H1 (cell line): Measurements from ENCODE around the gene ARHGAP42. TPM values are rescaled to one million over a fixed set of nuclear protein-coding genes. Genes with fewer than 3 reads are reported as not detected.
A peak's percentile ranks its signal among the peaks of the same experiment; 100 is the strongest.

Experiments used
- CTCF ChIA-PET: fragments of 300-600 bp; sonication (Branson Sonifier 250); formaldehyde crosslinking; loops from one replicate; lab custom pipeline; 2021; ENCODE audit not compliant: partially characterized antibody; lab: Charles Lee
- POLR2A ChIA-PET: fragments of 300-600 bp; sonication (Branson Sonifier 250); formaldehyde crosslinking; loops from one replicate; lab custom pipeline; 2021; ENCODE audit warnings: inconsistent platforms; ENCODE audit not compliant: partially characterized antibody; lab: Charles Lee
- DNase-seq, 2 experiments: peaks; one replicate each; pipeline versions ENCODE4 v3.0.0 to v3.0.0-alpha.2; 2010 to 2022; ENCODE audit warnings: low spot score in 2 of 2, low read depth in 1 of 2, mixed read lengths in 1 of 2
- FAIRE-seq: peaks from 2 replicates; lab custom pipeline; 2011; peaks lifted over from hg19 to GRCh38; lab: Jason Lieb, UNC
- H2AFZ ChIP-seq: 2 replicates; pipeline ENCODE4 v1.8.1; 2012; ENCODE audit warnings: low read length, inconsistent platforms
- H2AK5ac ChIP-seq: 2 replicates; pipeline ENCODE4 v1.6.1; 2013; ENCODE audit warnings: low read depth, low read length
- H2BK120ac ChIP-seq: replicated peaks from 2 replicates; pipeline ENCODE3; 2013; ENCODE audit warnings: low read depth, low read length, inconsistent platforms
- H2BK12ac ChIP-seq: 2 replicates; pipeline ENCODE4 v1.6.1; 2013; ENCODE audit warnings: low read depth, low read length
- H2BK15ac ChIP-seq: 2 replicates; pipeline ENCODE4 v1.6.1; 2013; ENCODE audit warnings: low read length
- H2BK20ac ChIP-seq: 2 replicates; pipeline ENCODE4 v1.6.1; 2013; ENCODE audit warnings: low read length
- H2BK5ac ChIP-seq: 2 replicates; pipeline ENCODE4 v1.6.1; 2013; ENCODE audit warnings: low read depth, low read length
- H3K14ac ChIP-seq: 2 replicates; pipeline ENCODE4 v1.6.1; 2013; ENCODE audit warnings: inconsistent platforms; ENCODE audit not compliant: insufficient read length
- H3K18ac ChIP-seq: 2 replicates; pipeline ENCODE4 v1.6.1; 2013; ENCODE audit warnings: low read length; ENCODE audit errors: extremely low read depth
- H3K23ac ChIP-seq: 2 replicates; pipeline ENCODE4 v1.6.1; 2013; ENCODE audit warnings: inconsistent platforms; ENCODE audit not compliant: insufficient read length
- H3K23me2 ChIP-seq: 2 replicates; pipeline ENCODE4 v1.6.1; 2013; ENCODE audit warnings: low read depth, low read length
- H3K27ac ChIP-seq: 2 replicates; pipeline ENCODE4 v1.6.1; 2011; ENCODE audit warnings: low read depth, low read length, inconsistent platforms
- H3K27me3 ChIP-seq, 4 experiments: replicated peaks in 1 of 4; 1 replicate in 1 of 4; 2 replicates in 3 of 4; pipeline versions ENCODE4 v1.6.1 to v1.8.1; 2011 to 2013; ENCODE audit warnings: low read length in 3 of 4, mild to moderate bottlenecking in 3 of 4, inconsistent platforms in 2 of 4, mixed read lengths in 2 of 4, moderate library complexity in 1 of 4; ENCODE audit not compliant: control insufficient read depth in 3 of 4, insufficient read depth in 3 of 4; ENCODE audit errors: extremely low read depth in 1 of 4
- H3K36me3 ChIP-seq, 4 experiments: 2 replicates each; pipeline versions ENCODE4 v1.6.1 to v1.8.1; 2011 to 2013; ENCODE audit warnings: mild to moderate bottlenecking in 4 of 4, low read length in 3 of 4, moderate library complexity in 2 of 4, control low read depth in 1 of 4, inconsistent platforms in 1 of 4; ENCODE audit not compliant: insufficient read depth in 4 of 4, control insufficient read depth in 2 of 4
- H3K4ac ChIP-seq: replicated peaks from 2 replicates; pipeline ENCODE3; 2013; ENCODE audit warnings: low read length, low read depth, mixed read lengths, inconsistent platforms; ENCODE audit not compliant: insufficient read length
- H3K4me1 ChIP-seq, 4 experiments: replicated peaks in 1 of 4; 1 replicate in 1 of 4; 2 replicates in 3 of 4; pipeline versions ENCODE4 v1.6.1 to v1.8.1; 2011 to 2013; ENCODE audit warnings: low read length in 3 of 4, inconsistent platforms in 2 of 4, mixed read lengths in 1 of 4; ENCODE audit not compliant: insufficient read depth in 4 of 4, control insufficient read depth in 3 of 4
- H3K4me2 ChIP-seq, 2 experiments: 2 replicates each; pipeline versions ENCODE4 v1.6.1 to v1.8.1; 2011 to 2013; ENCODE audit warnings: low read depth in 2 of 2, low read length in 2 of 2, control low read depth in 1 of 2, inconsistent platforms in 1 of 2, mild to moderate bottlenecking in 1 of 2; ENCODE audit not compliant: insufficient read depth in 1 of 2
- H3K4me3 ChIP-seq, 4 experiments: fragments of 200-600, 300-600 bp in 1 of 4; sonication (generic), shearing (Covaris generic), sonication (Bioruptor Twin) in 1 of 4; 2 replicates each; pipeline versions ENCODE4 v1.5.1 to v1.8.1; 2011 to 2016; ENCODE audit warnings: low read length in 4 of 4, low read depth in 3 of 4, control low read depth in 2 of 4, inconsistent platforms in 2 of 4, mild to moderate bottlenecking in 2 of 4, mixed read lengths in 1 of 4, moderate library complexity in 1 of 4; ENCODE audit not compliant: insufficient read depth in 2 of 4; ENCODE audit errors: extremely low read depth in 1 of 4
- H3K56ac ChIP-seq: replicated peaks from 2 replicates; pipeline ENCODE3; 2013; ENCODE audit warnings: low read depth, mild to moderate bottlenecking, mixed read lengths, low read length, inconsistent platforms; ENCODE audit not compliant: insufficient read length
- H3K79me1 ChIP-seq: 2 replicates; pipeline ENCODE4 v1.6.1; 2013; ENCODE audit warnings: low read depth, low read length, control low read depth
- H3K79me2 ChIP-seq, 2 experiments: 2 replicates each; pipeline versions ENCODE4 v1.6.1 to v1.8.1; 2012 to 2013; ENCODE audit warnings: low read length in 2 of 2, mild to moderate bottlenecking in 2 of 2, inconsistent platforms in 1 of 2; ENCODE audit not compliant: insufficient read depth in 2 of 2, control insufficient read depth in 1 of 2
- H3K9ac ChIP-seq, 4 experiments: replicated peaks in 1 of 4; 1 replicate in 1 of 4; 2 replicates in 3 of 4; pipeline versions ENCODE4 v1.6.1 to v1.8.1; 2011 to 2013; ENCODE audit warnings: low read depth in 3 of 4, low read length in 3 of 4, control low read depth in 2 of 4, mild to moderate bottlenecking in 2 of 4, moderate library complexity in 2 of 4, inconsistent platforms in 1 of 4; ENCODE audit errors: extremely low read depth in 1 of 4
- H3K9me3 ChIP-seq, 2 experiments: 2 replicates each; pipeline versions ENCODE4 v1.6.1 to v1.8.1; 2012 to 2013; ENCODE audit warnings: mild to moderate bottlenecking in 2 of 2, moderate library complexity in 2 of 2, control low read depth in 1 of 2, inconsistent platforms in 1 of 2, low read depth in 1 of 2, low read length in 1 of 2, mixed read lengths in 1 of 2; ENCODE audit not compliant: insufficient read depth in 2 of 2
- H4K20me1 ChIP-seq, 2 experiments: replicated peaks in 1 of 2; 2 replicates each; pipeline versions ENCODE3 to v1.8.1; 2011 to 2013; ENCODE audit warnings: inconsistent platforms in 2 of 2, low read length in 2 of 2, mild to moderate bottlenecking in 1 of 2; ENCODE audit not compliant: insufficient read depth in 2 of 2, control insufficient read depth in 1 of 2
- H4K5ac ChIP-seq: 2 replicates; pipeline ENCODE4 v1.6.1; 2013; ENCODE audit warnings: low read length, low read depth, mixed read lengths, inconsistent platforms; ENCODE audit not compliant: insufficient read length
- H4K8ac ChIP-seq: 2 replicates; pipeline ENCODE4 v1.8.0; 2013; ENCODE audit warnings: mild to moderate bottlenecking, moderate library complexity, low read length, inconsistent platforms; ENCODE audit not compliant: insufficient read depth; ENCODE audit errors: extremely low read depth
- H4K91ac ChIP-seq: replicated peaks from 2 replicates; pipeline ENCODE3; 2013; ENCODE audit warnings: low read length, mixed read lengths, inconsistent platforms; ENCODE audit not compliant: insufficient read length
- GABPA ChIP-seq: IDR thresholded peaks from 2 replicates; pipeline ENCODE4 v1.6.1; 2011; ENCODE audit warnings: mild to moderate bottlenecking, low read length, moderate library complexity, borderline replicate concordance; ENCODE audit not compliant: insufficient read depth
- MAFK ChIP-seq: IDR thresholded peaks from 2 replicates; pipeline ENCODE4 v1.6.1; 2012; ENCODE audit warnings: low read depth, mild to moderate bottlenecking, improper control_type of control experiment, low read length
- POLR2A ChIP-seq, 2 experiments: IDR thresholded peaks; 1 replicate in 1 of 2; 2 replicates in 1 of 2; pipeline ENCODE4 v1.6.1; 2011; ENCODE audit warnings: low read depth in 2 of 2, low read length in 2 of 2, mild to moderate bottlenecking in 2 of 2; ENCODE audit errors: control extremely low read depth in 1 of 2
- POU5F1 ChIP-seq: IDR thresholded peaks from 2 replicates; pipeline ENCODE4 v1.6.1; 2011; ENCODE audit warnings: low read depth, mild to moderate bottlenecking, low read length, moderate library complexity
- RAD21 ChIP-seq, 2 experiments: IDR thresholded peaks in 1 of 2; conservative IDR thresholded peaks in 1 of 2; 2 replicates each; pipeline ENCODE4 v1.6.1; 2011; ENCODE audit warnings: low read depth in 2 of 2, low read length in 2 of 2, improper control_type of control experiment in 1 of 2, inconsistent platforms in 1 of 2, mild to moderate bottlenecking in 1 of 2, moderate library complexity in 1 of 2
- SIN3A ChIP-seq, 2 experiments: IDR thresholded peaks in 1 of 2; conservative IDR thresholded peaks in 1 of 2; 2 replicates each; pipeline ENCODE4 v1.6.1; 2011 to 2012; ENCODE audit warnings: low read length in 2 of 2, improper control_type of control experiment in 1 of 2, low read depth in 1 of 2, mild to moderate bottlenecking in 1 of 2
- SIRT6 ChIP-seq: IDR thresholded peaks from one replicate; pipeline ENCODE4 v1.7.1; 2012; ENCODE audit warnings: low read length, inconsistent platforms
- SIX5 ChIP-seq: IDR thresholded peaks from 2 replicates; pipeline ENCODE4 v1.6.1; 2011; ENCODE audit warnings: mild to moderate bottlenecking, low read depth, low read length
- SRF ChIP-seq: IDR thresholded peaks from 2 replicates; pipeline ENCODE4 v1.6.1; 2011; ENCODE audit warnings: mild to moderate bottlenecking, low read depth, low read length, moderate library complexity
- TAF1 ChIP-seq: IDR thresholded peaks from 2 replicates; pipeline ENCODE4 v1.6.1; 2011; ENCODE audit warnings: mild to moderate bottlenecking, low read depth, low read length
- ZNF274 ChIP-seq: IDR thresholded peaks from 2 replicates; pipeline ENCODE4 v1.7.0; 2012; ENCODE audit warnings: low read length, borderline replicate concordance; ENCODE audit errors: extremely low read depth
- WGBS, 2 experiments: shearing (Covaris generic) in 1 of 2; methylation state at CpG; one replicate each; pipeline versions ENCODE4 v1.1.6 to v1.1.7; 2013 to 2015; ENCODE audit warnings: low lambda C conversion rate in 2 of 2, mixed read lengths in 2 of 2, inconsistent platforms in 1 of 2, low coverage in 1 of 2, missing lambda C conversion rate in 1 of 2; ENCODE audit not compliant: insufficient replicate concordance in 2 of 2, insufficient coverage in 1 of 2, insufficient read length in 1 of 2; ENCODE audit errors: extremely low coverage in 1 of 2, missing lambda C conversion rate in 1 of 2; 5-methylcytosine and 5-hydroxymethylcytosine counted together
- polyA plus RNA-seq, 7 experiments: library from polyadenylated mRNA; depleted of rRNA in 3 of 7; stranded (reverse) in 5 of 7; unstranded in 2 of 7; fragments of >200 nt in 5 of 7; fragments of 200-250 nt in 2 of 7; gene quantifications; 1 replicate in 5 of 7; 2 replicates in 1 of 7; 4 replicates in 1 of 7; pipeline versions ENCODE4 v1.2.1 to v1.2.3, GENCODE V29; 2011 to 2013; ENCODE audit warnings: missing spikeins in 2 of 7, mixed read lengths in 2 of 7
- total RNA-seq: library from RNA; stranded (reverse); fragmentation: NEBNext Ultra II Directional; extraction: Animal tissue kit (Norgen Biotek cat#: 25700); gene quantifications from 2 replicates; pipeline ENCODE4 v1.2.1, GENCODE V29; 2021
- TF ChIP-seq, protein P1 (sequence below): IDR thresholded peaks from 2 replicates; pipeline ENCODE4 v1.6.1; 2011; ENCODE audit warnings: low read depth, mild to moderate bottlenecking, low read length; ENCODE audit not compliant: insufficient read depth

The ARHGAP42 gene
- total and polyA plus RNA-seq, 2 of the 8 experiments (the other 6 are each of a cell fraction or from before 2014, with no cell fraction given) = 22.2 to 33.5 TPM

DNA sequence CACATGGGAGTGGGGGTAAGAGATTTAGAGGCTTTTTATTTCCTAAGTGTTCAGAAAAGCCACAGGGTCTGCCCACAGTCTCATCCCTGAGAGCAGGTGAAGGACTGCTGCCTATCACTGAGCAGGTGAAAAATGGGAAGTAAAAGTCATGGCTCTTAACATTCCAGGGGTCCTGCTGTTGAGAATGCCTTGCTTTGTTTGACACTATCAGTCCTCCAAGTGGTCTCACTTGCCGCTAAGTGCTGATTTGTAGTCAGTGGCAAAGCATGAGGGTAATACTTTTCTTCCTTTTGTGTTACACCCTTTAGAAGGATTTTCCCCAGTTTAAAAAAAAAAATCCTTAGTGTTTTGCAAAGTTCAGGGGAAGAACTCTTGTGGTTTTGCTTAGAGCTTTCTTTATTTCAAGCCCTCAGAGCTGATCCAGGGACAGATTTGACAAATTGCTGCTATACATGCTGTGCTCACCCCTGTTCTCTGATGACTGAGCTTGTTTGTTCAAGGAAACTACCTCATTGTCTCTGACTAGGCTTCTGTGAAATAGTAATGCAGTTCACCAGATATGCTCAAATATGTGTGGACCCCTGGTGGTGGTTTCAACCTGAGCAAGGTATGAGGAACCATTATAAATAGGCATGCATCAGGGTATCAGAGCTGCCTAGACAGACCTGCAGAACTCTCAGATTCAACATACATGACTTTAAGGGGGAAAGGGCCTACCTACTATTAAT lies 141.0 kb downstream of the ARHGAP42 start:
- Histone ChIP-seq H3K14ac (no peak overlapping the region), H3K79me2 (peaks cover 0 to 51% of the 10 kb centered on the region in 2 experiments; a peak in 2 of 4 replicates), H3K23me2 (no peaks in the 10 kb centered on the region), H3K9ac (no peak overlapping the region), H3K79me1 (no peaks in the 10 kb centered on the region; the same call in 1 of the 2 replicates), H3K18ac (no peak overlapping the region), H4K20me1 (no peaks in the 10 kb centered on the region), H3K4ac (no peak overlapping the region), H2BK12ac (no peak overlapping the region), H2BK20ac (no peak overlapping the region), H3K56ac (no peak overlapping the region), H4K5ac (no peak overlapping the region), H2BK5ac (peak overlapping the region; percentile 36; the same call in 1 of the 2 replicates), H2AFZ (no peak overlapping the region), H2AK5ac (no peak overlapping the region), H3K23ac (no peak overlapping the region), H4K91ac (no peak overlapping the region), H3K4me3 (no peak overlapping the region), H4K8ac (no peak overlapping the region), H2BK15ac (no peak overlapping the region), H2BK120ac (no peak overlapping the region), H3K27me3 (peaks cover 0 to 1% (median 0%) of the 10 kb centered on the region in 4 experiments; a peak in 1 of 7 replicates), H3K4me2 (peak overlapping the region; percentile 10 to 32; a peak in 3 of 4 replicates), H3K9me3 (no peaks in the 10 kb centered on the region), H3K36me3 (no peaks in the 10 kb centered on the region), H3K27ac (peak overlapping the region; percentile 11; the same call in 1 of the 2 replicates), H3K4me1 (peaks cover 4 to 30% (median 18%) of the 10 kb centered on the region in 4 experiments; a peak in 6 of 7 replicates)
- FAIRE-seq = peak; percentile 88
- ChIA-PET CTCF (interaction anchor here (0.6 to 3.3 kb wide), 19 partner anchors 8 to 198 kb away, joined by 3 to 16 read pairs (median 4); no protein-coding TSS in a partner anchor), POLR2A (no interaction called here)
- no peak for DNase-seq
- 25% methylated on average over 1 of the region's 1 CpG; no CpG with 5 or more reads in 1 of the 2 experiments for WGBS, 2 experiments
- no peak for TF ChIP-seq SRF
- no peak for TF ChIP-seq POLR2A (IDR thresholded peaks at IDR 0.05; ENCODE audit: control extremely low read depth in 1 of 2, low read depth in 2 of 2, low read length in 2 of 2)
- TF ChIP-seq POU5F1 = no peak
- TF ChIP-seq TAF1 = no peak
- TF ChIP-seq SIN3A (conservative IDR thresholded peaks at IDR 0.05 in 1 of 2, IDR thresholded peaks at IDR 0.05 in 1 of 2; ENCODE audit: low read depth in 1 of 2, low read length in 2 of 2) = no peak
- no peak for TF ChIP-seq MAFK
- TF ChIP-seq ZNF274 = no peak
- no peak for TF ChIP-seq SIRT6
- TF ChIP-seq GABPA = no peak
- TF ChIP-seq RAD21 (IDR thresholded peaks at IDR 0.05 in 1 of 2, conservative IDR thresholded peaks at IDR 0.05 in 1 of 2; ENCODE audit: low read depth in 2 of 2, low read length in 2 of 2) = peak; percentile 6 to 37; a peak in 1 of 4 replicates
- TF ChIP-seq, protein P1, sequence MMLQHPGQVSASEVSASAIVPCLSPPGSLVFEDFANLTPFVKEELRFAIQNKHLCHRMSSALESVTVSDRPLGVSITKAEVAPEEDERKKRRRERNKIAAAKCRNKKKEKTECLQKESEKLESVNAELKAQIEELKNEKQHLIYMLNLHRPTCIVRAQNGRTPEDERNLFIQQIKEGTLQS = no peak
- TF ChIP-seq SIX5 = no peak
